ENCODE data around the gene LRMDA. TPM values are rescaled to one million over a fixed set of nuclear protein-coding genes. Genes with fewer than 3 reads are reported as not detected.

The LRMDA gene
- total RNA-seq, 1 experiment from 2014 or later: 4.8 TPM

GRCh38 chr10:76492678-76493472 lies 1061.5 kb downstream of the LRMDA start (continued):
- no peak for TF ChIP-seq CTCF (IDR thresholded peaks at IDR 0.05 in 2 of 3, conservative IDR thresholded peaks at IDR 0.05 in 1 of 3; ENCODE audit: borderline replicate concordance in 1 of 3, insufficient read depth in 1 of 3, low read depth in 2 of 3, low read length in 2 of 3)

- BruUV-seq (replicated peaks): no TSS peak
- CTCF ChIA-PET: no interaction called here
- intact Hi-C loops (cut with micrococcal nuclease): no loop called here
Measured at GRCh38 chr10:76497666-76498065, 1066.2 kb downstream of the LRMDA start.

More at GRCh38 chr10:76497666-76498065, 1066.2 kb downstream of the LRMDA start:
- H3K9ac ChIP-seq (ENCODE audit: low read length): no peak overlapping the region
- RAD21 ChIA-PET (ENCODE audit: low non-redundant PET in 1 of 2, low total read pairs in 2 of 2, uncharacterized antibody in 2 of 2, unreplicated experiment in 2 of 2): no interaction called here
- no peaks in the 10 kb centered on the region for H3K9me2 ChIP-seq (ENCODE audit: insufficient read depth)
- DNase-seq (ENCODE audit: low read depth, low spot score): no peak
- no peak overlapping the region for H3K4me3 ChIP-seq (replicated peaks in 1 of 2; ENCODE audit: low read depth in 1 of 2, low read length in 2 of 2)
- H3K4me1 ChIP-seq (ENCODE audit: control insufficient read depth in 1 of 2, insufficient read depth in 2 of 2, low read length in 2 of 2): no peaks in the 10 kb centered on the region
- no peaks in the 10 kb centered on the region for H3K79me2 ChIP-seq (ENCODE audit: insufficient read depth, low read length)
- no peaks in the 10 kb centered on the region for H3K27me3 ChIP-seq (ENCODE audit: insufficient read depth, low read length)
- POLR2A ChIA-PET: no interaction called here
- no peak for ATAC-seq
- no peak overlapping the region for H3K27ac ChIP-seq (ENCODE audit: low read depth, low read length)
- H3K36me3 ChIP-seq (ENCODE audit: control insufficient read depth in 1 of 2, insufficient read depth in 2 of 2, low read length in 2 of 2): no peaks in the 10 kb centered on the region
- TF ChIP-seq CTCF (IDR thresholded peaks at IDR 0.05 in 2 of 3, conservative IDR thresholded peaks at IDR 0.05 in 1 of 3; ENCODE audit: borderline replicate concordance in 1 of 3, insufficient read depth in 1 of 3, low read depth in 2 of 3, low read length in 2 of 3): no peak
- no peak for TF ChIP-seq SRF (IDR thresholded peaks at IDR 0.05; ENCODE audit: low read depth)
- no peak for TF ChIP-seq ELF1 (IDR thresholded peaks at IDR 0.05; ENCODE audit: borderline replicate concordance, low read depth)
- no peak for TF ChIP-seq ATF3 (IDR thresholded peaks at IDR 0.05)
- no peak for TF ChIP-seq CEBPB (IDR thresholded peaks at IDR 0.05; ENCODE audit: low read depth)
- no peak for TF ChIP-seq POLR2AphosphoS5 (IDR thresholded peaks at IDR 0.05; ENCODE audit: low read depth, low read length)
- no peak for TF ChIP-seq SIN3A (IDR thresholded peaks at IDR 0.05; ENCODE audit: low read depth)
- TF ChIP-seq SP1 (IDR thresholded peaks at IDR 0.05; ENCODE audit: low read depth): no peak
- no peak for TF ChIP-seq EGR1 (IDR thresholded peaks at IDR 0.05; ENCODE audit: low read depth)
- TF ChIP-seq RAD21 (IDR thresholded peaks at IDR 0.05; ENCODE audit: low read depth): no peak
- no peak for TF ChIP-seq ZBTB33 (IDR thresholded peaks at IDR 0.05; ENCODE audit: extremely low read depth, insufficient replicate concordance, low read length)
- TF ChIP-seq POLR2A (IDR thresholded peaks at IDR 0.05; ENCODE audit: borderline replicate concordance, extremely low read depth, insufficient read depth, insufficient read length): no peak
- no peak for TF ChIP-seq FOSL1 (IDR thresholded peaks at IDR 0.05; ENCODE audit: low read depth)
- no peak for TF ChIP-seq EZH2 (IDR thresholded peaks at IDR 0.05)
- no peak for TF ChIP-seq TCF7L2 (IDR thresholded peaks at IDR 0.05; ENCODE audit: borderline replicate concordance, extremely low read depth, insufficient read depth, insufficient read length)
- TF ChIP-seq YY1 (IDR thresholded peaks at IDR 0.05; ENCODE audit: extremely low read depth, insufficient replicate concordance, low read depth, low read length): no peak
- no peak for TF ChIP-seq JUND (IDR thresholded peaks at IDR 0.05)
- no peak overlapping the region for H3K4me2 ChIP-seq (ENCODE audit: low read length)
- no peaks in the 10 kb centered on the region for H4K20me1 ChIP-seq (ENCODE audit: insufficient read depth)
- no peaks in the 10 kb centered on the region for H3K9me3 ChIP-seq (ENCODE audit: control insufficient read depth in 1 of 2, insufficient read depth in 1 of 2, low read depth in 1 of 2, low read length in 2 of 2)
- no peak overlapping the region for H2AFZ ChIP-seq (ENCODE audit: low read depth, low read length, poor library complexity, severe bottlenecking)

All from HCT116 (cell line).